Keratinocyte (primary cell): ENCODE data around the gene ARNT2. TPM values are rescaled to one million over a fixed set of nuclear protein-coding genes. Genes with fewer than 3 reads are reported as not detected.

Source experiments
- DNase-seq: peaks from one replicate; pipeline ENCODE4 v3.0.0-alpha.2; 2011; ENCODE audit warnings: low read depth, missing footprints, low spot score
- FAIRE-seq: peaks from 2 replicates; lab custom pipeline; 2011; peaks lifted over from hg19 to GRCh38; lab: Jason Lieb, UNC
- H2AFZ ChIP-seq: 2 replicates; pipeline ENCODE4 v1.6.0; 2012; ENCODE audit warnings: low read length, control low read depth, inconsistent platforms; ENCODE audit not compliant: control insufficient read depth
- H3K27ac ChIP-seq: 2 replicates; pipeline ENCODE4 v1.5.1; 2011; ENCODE audit warnings: low read length; ENCODE audit not compliant: control insufficient read depth, insufficient read depth
- H3K27me3 ChIP-seq: 3 replicates; pipeline ENCODE4 v1.6.0; 2011; ENCODE audit warnings: low read length; ENCODE audit not compliant: control insufficient read depth, insufficient read depth; ENCODE audit errors: extremely low read depth
- H3K36me3 ChIP-seq, 2 experiments: 2 replicates in 1 of 2; 3 replicates in 1 of 2; pipeline ENCODE4 v1.5.1; 2011; ENCODE audit warnings: low read length in 2 of 2, mild to moderate bottlenecking in 1 of 2; ENCODE audit not compliant: control insufficient read depth in 2 of 2, insufficient read depth in 2 of 2; ENCODE audit errors: extremely low read depth in 1 of 2
- H3K4me1 ChIP-seq: 3 replicates; pipeline ENCODE4 v1.5.1; 2011; ENCODE audit warnings: low read length; ENCODE audit not compliant: control insufficient read depth, insufficient read depth; ENCODE audit errors: extremely low read depth
- H3K4me2 ChIP-seq: 3 replicates; pipeline ENCODE4 v1.6.0; 2011; ENCODE audit warnings: low read depth, low read length; ENCODE audit not compliant: control insufficient read depth, insufficient read depth; ENCODE audit errors: extremely low read depth
- H3K4me3 ChIP-seq, 3 experiments: fragments of 200-600 bp in 1 of 3; sonication (generic) in 1 of 3; 2 replicates in 2 of 3; 3 replicates in 1 of 3; pipeline ENCODE4 v1.5.1; 2011 to 2016; ENCODE audit warnings: low read length in 3 of 3, mild to moderate bottlenecking in 3 of 3, control low read depth in 2 of 3, inconsistent platforms in 1 of 3, low read depth in 1 of 3, mixed read lengths in 1 of 3, mixed run types in 1 of 3, moderate library complexity in 1 of 3; ENCODE audit not compliant: control insufficient read depth in 2 of 3, insufficient read depth in 2 of 3; ENCODE audit errors: extremely low read depth in 1 of 3
- H3K79me2 ChIP-seq: 2 replicates; pipeline ENCODE4 v1.6.0; 2012; ENCODE audit warnings: low read length; ENCODE audit not compliant: control insufficient read depth, insufficient read depth
- H3K9ac ChIP-seq: 3 replicates; pipeline ENCODE4 v1.6.0; 2011; ENCODE audit warnings: low read length; ENCODE audit not compliant: control insufficient read depth, insufficient read depth; ENCODE audit errors: extremely low read depth
- H3K9me1 ChIP-seq: 3 replicates; pipeline ENCODE4 v1.6.0; 2011; ENCODE audit warnings: low read length; ENCODE audit not compliant: control insufficient read depth, insufficient read depth; ENCODE audit errors: extremely low read depth
- H3K9me3 ChIP-seq: 2 replicates; pipeline ENCODE4 v1.5.1; 2012; ENCODE audit warnings: low read depth, low read length; ENCODE audit not compliant: control insufficient read depth
- H4K20me1 ChIP-seq: 3 replicates; pipeline ENCODE4 v1.6.0; 2011; ENCODE audit warnings: low read length; ENCODE audit not compliant: control insufficient read depth, insufficient read depth; ENCODE audit errors: extremely low read depth
- CTCF ChIP-seq, 3 experiments: IDR thresholded peaks in 1 of 3; conservative IDR thresholded peaks in 1 of 3; optimal IDR thresholded peaks in 1 of 3; 2 replicates in 2 of 3; 3 replicates in 1 of 3; pipeline versions ENCODE3 to v1.5.1; 2011; ENCODE audit warnings: low read length in 3 of 3, mild to moderate bottlenecking in 3 of 3, moderate library complexity in 2 of 3, control low read depth in 1 of 3, inconsistent platforms in 1 of 3; ENCODE audit not compliant: insufficient read depth in 2 of 3; ENCODE audit errors: extremely low read depth in 1 of 3
- EZH2 ChIP-seq: IDR thresholded peaks from one replicate; pipeline ENCODE4 v1.6.1; 2012; ENCODE audit warnings: inconsistent platforms, mild to moderate bottlenecking, low read length, moderate library complexity
- dilution Hi-C: fragments of 300-500 bp; cut with MboI; formaldehyde crosslinking; loops from one replicate; pipeline ENCODE4 v1.7.0; 2020; ENCODE audit warnings: low sequenced_read_pairs; ENCODE audit not compliant: extremely low pct_ligation_motif_present
- polyA plus RNA-seq, 5 experiments: library from polyadenylated mRNA; depleted of rRNA in 3 of 5; stranded (reverse) in 3 of 5; stranded (forward) in 1 of 5; unstranded in 1 of 5; fragments of >200 nt; gene quantifications; 1 replicate in 1 of 5; 2 replicates in 3 of 5; 3 replicates in 1 of 5; pipeline versions ENCODE4 v1.2.1 to v1.2.3, GENCODE V29; 2011 to 2012; ENCODE audit warnings: missing spikeins in 2 of 5, low read depth in 1 of 5, low replicate concordance in 1 of 5

Gene ARNT2
- polyA plus RNA-seq, 1 donor (not counting 4 experiments of a cell fraction or from before 2014, with no cell fraction given): 0.16 TPM

DNA sequence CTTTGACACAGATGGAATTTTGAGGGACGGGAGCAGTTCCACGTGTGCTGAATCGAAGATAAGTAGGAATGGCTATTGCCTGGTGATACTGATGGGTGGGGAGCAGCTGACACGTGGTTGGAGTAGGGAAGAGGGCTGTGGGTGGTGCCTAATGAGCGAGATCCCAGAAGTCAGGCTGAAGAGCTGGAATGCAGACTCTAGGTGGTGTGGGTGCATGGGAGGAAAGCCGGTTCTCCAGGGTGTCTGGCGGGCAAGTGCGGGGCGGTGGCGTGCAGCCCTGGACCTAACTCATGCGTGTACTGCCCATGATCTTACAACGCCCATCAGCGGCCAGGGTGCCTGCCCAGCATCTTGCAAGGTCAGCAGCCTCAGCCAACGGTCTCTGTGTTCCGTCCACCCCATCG lies 63.1 kb downstream of the ARNT2 start:
- dilution Hi-C loops: no loop called here
- Histone ChIP-seq H3K36me3 (no peaks in the 10 kb centered on the region), H3K9me1 (no peaks in the 10 kb centered on the region), H3K4me3 (no peak overlapping the region), H2AFZ (no peak overlapping the region), H3K4me2 (no peak overlapping the region), H3K9ac (no peak overlapping the region), H3K4me1 (no peaks in the 10 kb centered on the region), H3K9me3 (no peaks in the 10 kb centered on the region), H4K20me1 (no peaks in the 10 kb centered on the region), H3K27me3 (peaks cover 18% of the 10 kb centered on the region), H3K27ac (no peak overlapping the region), H3K79me2 (no peaks in the 10 kb centered on the region)
- TF ChIP-seq EZH2: no peak
- TF ChIP-seq CTCF (optimal IDR thresholded peaks at IDR 0.05 in 1 of 3, IDR thresholded peaks at IDR 0.05 in 1 of 3, conservative IDR thresholded peaks at IDR 0.05 in 1 of 3; ENCODE audit: extremely low read depth in 1 of 3, insufficient read depth in 2 of 3, low read length in 3 of 3): no peak
- no peak for FAIRE-seq
- DNase-seq: no peak

GRCh38 chr15:80468796-80469195 lies 64.6 kb downstream of the ARNT2 start:
- H3K27me3 ChIP-seq: peaks cover 18% of the 10 kb centered on the region

More at GRCh38 chr15:80468796-80469195, 64.6 kb downstream of the ARNT2 start:
- dilution Hi-C loops: no loop called here
- no peak for FAIRE-seq
- TF ChIP-seq EZH2 (no peak), CTCF (optimal IDR thresholded peaks at IDR 0.05 in 1 of 3, IDR thresholded peaks at IDR 0.05 in 1 of 3, conservative IDR thresholded peaks at IDR 0.05 in 1 of 3; ENCODE audit: extremely low read depth in 1 of 3, insufficient read depth in 2 of 3, low read length in 3 of 3) (no peak)
- no peak overlapping the region for H3K4me3 ChIP-seq
- H3K27ac ChIP-seq: no peak overlapping the region
- no peak overlapping the region for H3K9ac ChIP-seq
- H2AFZ ChIP-seq: no peak overlapping the region
- H3K9me3 ChIP-seq: no peaks in the 10 kb centered on the region
- H3K36me3 ChIP-seq: no peaks in the 10 kb centered on the region
- no peak overlapping the region for H3K4me2 ChIP-seq
- no peaks in the 10 kb centered on the region for H4K20me1 ChIP-seq
- H3K9me1 ChIP-seq: no peaks in the 10 kb centered on the region
- H3K4me1 ChIP-seq: no peaks in the 10 kb centered on the region
- no peak for DNase-seq
- no peaks in the 10 kb centered on the region for H3K79me2 ChIP-seq
